AML-193 (cell line): Measurements from ENCODE around the gene LEKR1.

ENCODE experiments used
- DNase-seq, 2 experiments: peaks; one replicate each; lab custom pipeline; 2025; lab: John Stamatoyannopoulos, UW

Gene LEKR1

GRCh38 chr3:156981005-156981404 is 154.9 kb downstream of the LEKR1 start:
- no peak for DNase-seq

- no peak for DNase-seq
Measured at GRCh38 chr3:156983559-156983958, 157.4 kb downstream of the LEKR1 start.

- DNase-seq = no peak
Measured at GRCh38 chr3:156985711-156986110, 159.6 kb downstream of the LEKR1 start.

GRCh38 chr3:156987946-156988345 is 161.8 kb downstream of the LEKR1 start:
- DNase-seq = no peak

- DNase-seq = no peak
Measured at GRCh38 chr3:156997351-156997750, 171.2 kb downstream of the LEKR1 start.

- no peak for DNase-seq
Measured at GRCh38 chr3:157001221-157001957, 175.2 kb downstream of the LEKR1 start.

GRCh38 chr3:157021679-157022078 is 195.5 kb downstream of the LEKR1 start:
- DNase-seq = no peak

- no peak for DNase-seq
Measured at GRCh38 chr3:157023226-157023625, 197.1 kb downstream of the LEKR1 start.

GRCh38 chr3:157026091-157026490 is 199.9 kb downstream of the LEKR1 start:
- DNase-seq = no peak

- DNase-seq = no peak
Measured at GRCh38 chr3:157027861-157028745, 201.9 kb downstream of the LEKR1 start.

- DNase-seq = no peak
Measured at GRCh38 chr3:157029365-157029790, 203.2 kb downstream of the LEKR1 start.

- DNase-seq = no peak
Measured at GRCh38 chr3:157030712-157031111, 204.6 kb downstream of the LEKR1 start.

GRCh38 chr3:157033001-157033400 is 206.8 kb downstream of the LEKR1 start:
- no peak for DNase-seq

GRCh38 chr3:157040456-157040855 is 214.3 kb downstream of the LEKR1 start:
- no peak for DNase-seq

GRCh38 chr3:157042226-157042625 is 216.1 kb downstream of the LEKR1 start:
- DNase-seq = no peak

- no peak for DNase-seq
Measured at GRCh38 chr3:157043771-157044170, 217.6 kb downstream of the LEKR1 start.

- no peak for DNase-seq
Measured at GRCh38 chr3:157045238-157045850, 219.2 kb downstream of the LEKR1 start.

GRCh38 chr3:157046520-157046919 is 220.4 kb downstream of the LEKR1 start:
- DNase-seq = no peak

- DNase-seq = no peak
Measured at GRCh38 chr3:157051055-157051454, 224.9 kb downstream of the LEKR1 start.

GRCh38 chr3:157051591-157051990 is 225.4 kb downstream of the LEKR1 start:
- no peak for DNase-seq

- no peak for DNase-seq
Measured at GRCh38 chr3:157056035-157056434, 229.9 kb downstream of the LEKR1 start.

GRCh38 chr3:157058392-157059071 is 232.4 kb downstream of the LEKR1 start:
- DNase-seq = no peak
